ENCODE results near the gene SMC3.

Gene SMC3

DNA sequence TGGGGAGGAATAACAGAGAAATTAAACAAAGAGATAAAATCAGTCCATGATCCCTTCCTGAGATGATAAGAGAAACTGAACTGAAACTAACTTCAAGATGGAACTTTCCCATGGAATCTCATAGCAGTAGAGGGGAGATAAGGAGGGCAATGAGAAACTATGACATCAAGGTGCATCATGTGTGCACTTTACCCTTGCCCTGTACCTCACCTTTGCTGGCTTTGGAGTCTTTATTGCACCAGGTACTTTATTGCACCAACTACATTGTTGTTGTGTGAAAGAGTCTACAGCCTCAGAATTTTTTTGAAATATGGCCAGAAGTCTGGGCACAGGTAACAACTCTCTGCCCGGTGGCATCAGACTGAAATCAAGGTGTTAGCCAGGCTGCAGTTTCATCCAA is 11.2 kb upstream of the SMC3 start:
- DNase-seq (ENCODE audit: low spot score), result no peak
- in situ Hi-C loops (cut with MboI; ENCODE audit: low pct_unique_long_range_greater_than_20kb, low sequenced_read_pairs, unreplicated experiment), result loop anchor here (25.0 kb wide), 1 partner anchor 419 kb away; no protein-coding TSS in a partner anchor
- TF ChIP-seq, protein P1, sequence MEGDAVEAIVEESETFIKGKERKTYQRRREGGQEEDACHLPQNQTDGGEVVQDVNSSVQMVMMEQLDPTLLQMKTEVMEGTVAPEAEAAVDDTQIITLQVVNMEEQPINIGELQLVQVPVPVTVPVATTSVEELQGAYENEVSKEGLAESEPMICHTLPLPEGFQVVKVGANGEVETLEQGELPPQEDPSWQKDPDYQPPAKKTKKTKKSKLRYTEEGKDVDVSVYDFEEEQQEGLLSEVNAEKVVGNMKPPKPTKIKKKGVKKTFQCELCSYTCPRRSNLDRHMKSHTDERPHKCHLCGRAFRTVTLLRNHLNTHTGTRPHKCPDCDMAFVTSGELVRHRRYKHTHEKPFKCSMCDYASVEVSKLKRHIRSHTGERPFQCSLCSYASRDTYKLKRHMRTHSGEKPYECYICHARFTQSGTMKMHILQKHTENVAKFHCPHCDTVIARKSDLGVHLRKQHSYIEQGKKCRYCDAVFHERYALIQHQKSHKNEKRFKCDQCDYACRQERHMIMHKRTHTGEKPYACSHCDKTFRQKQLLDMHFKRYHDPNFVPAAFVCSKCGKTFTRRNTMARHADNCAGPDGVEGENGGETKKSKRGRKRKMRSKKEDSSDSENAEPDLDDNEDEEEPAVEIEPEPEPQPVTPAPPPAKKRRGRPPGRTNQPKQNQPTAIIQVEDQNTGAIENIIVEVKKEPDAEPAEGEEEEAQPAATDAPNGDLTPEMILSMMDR (IDR thresholded peaks at IDR 0.05; ENCODE audit: extremely low read depth, insufficient read depth, missing control alignments), result no peak

DNA sequence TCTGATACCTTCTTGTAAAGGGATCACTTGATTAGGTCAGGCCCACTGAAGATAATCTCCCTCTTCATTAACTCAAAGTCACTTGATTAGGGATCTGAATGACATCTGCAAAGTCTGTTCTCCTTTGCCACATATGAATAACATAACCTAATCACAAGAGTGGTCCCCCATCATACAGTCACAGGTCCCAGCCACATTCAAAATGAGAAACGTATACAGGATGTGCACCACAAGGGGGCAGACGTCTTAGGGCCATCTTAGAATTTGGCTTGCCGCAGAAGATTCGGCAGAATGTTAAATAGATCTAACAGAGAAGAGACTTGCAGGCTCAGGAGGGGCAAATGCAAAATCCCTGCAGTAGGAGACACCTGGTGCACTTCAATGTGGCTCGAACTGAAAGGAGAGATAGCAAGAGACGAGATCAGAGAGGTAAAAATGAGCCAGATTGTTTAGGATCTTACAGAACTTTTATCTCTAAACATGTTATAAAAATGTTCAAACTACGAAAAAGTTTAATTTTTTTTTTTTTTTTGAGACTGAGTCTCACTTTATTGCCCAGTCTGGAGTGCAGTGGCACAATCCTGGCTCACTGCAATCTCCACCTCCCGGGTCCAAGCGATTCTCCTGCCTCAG is 10.4 kb upstream of the SMC3 start:
- DNase-seq (ENCODE audit: low spot score), result peak; percentile 52
- TF ChIP-seq, protein P1 (IDR thresholded peaks at IDR 0.05; ENCODE audit: extremely low read depth, insufficient read depth, missing control alignments), result peak; percentile 78
- in situ Hi-C loops (cut with MboI; ENCODE audit: low pct_unique_long_range_greater_than_20kb, low sequenced_read_pairs, unreplicated experiment), result loop anchor here (25.0 kb wide), 1 partner anchor 420 kb away; no protein-coding TSS in a partner anchor

DNA sequence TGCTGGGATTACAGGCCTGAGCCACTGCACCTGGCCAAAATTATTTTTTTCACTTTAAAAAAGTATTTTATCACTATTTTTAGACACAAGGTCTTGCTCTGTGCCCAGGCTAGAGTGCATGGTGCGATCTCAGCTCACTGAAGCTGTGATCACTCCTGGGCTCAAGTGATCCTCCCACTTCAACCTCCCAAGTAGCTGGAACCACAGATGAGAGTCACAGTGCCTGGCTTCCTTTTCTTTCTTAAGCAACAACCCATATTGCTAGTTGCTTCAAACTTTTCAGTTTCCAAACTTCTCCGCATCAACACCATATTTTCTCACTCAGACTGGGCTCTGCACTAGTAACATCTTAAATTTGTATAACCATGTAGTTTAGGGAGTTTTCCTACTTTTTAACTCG is 9.5 kb upstream of the SMC3 start:
- DNase-seq (ENCODE audit: low spot score), result no peak
- TF ChIP-seq, protein P1 (IDR thresholded peaks at IDR 0.05; ENCODE audit: extremely low read depth, insufficient read depth, missing control alignments), result no peak
- in situ Hi-C loops (cut with MboI; ENCODE audit: low pct_unique_long_range_greater_than_20kb, low sequenced_read_pairs, unreplicated experiment), result loop anchor here (25.0 kb wide), 1 partner anchor 421 kb away; no protein-coding TSS in a partner anchor

DNA sequence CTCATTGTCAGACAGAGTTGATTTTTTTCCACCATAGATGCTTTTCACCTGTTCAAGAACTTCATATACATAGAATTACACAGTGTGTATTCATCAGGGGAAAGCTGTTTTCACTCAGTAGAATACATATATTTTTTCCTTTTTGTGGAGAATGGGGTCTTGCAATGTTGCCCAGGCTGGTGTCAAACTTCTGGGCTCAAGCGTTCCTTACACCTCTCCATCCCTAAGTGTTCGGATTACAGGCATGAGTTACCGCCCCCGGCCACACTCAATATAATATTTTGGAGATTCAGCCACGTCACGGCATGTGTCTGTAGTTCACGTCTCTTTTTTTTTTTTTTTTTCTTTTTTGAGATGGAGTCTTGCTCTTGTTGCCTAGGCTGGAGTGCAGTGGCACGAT is 7.5 kb upstream of the SMC3 start:
- DNase-seq (ENCODE audit: low spot score), result no peak
- in situ Hi-C loops (cut with MboI; ENCODE audit: low pct_unique_long_range_greater_than_20kb, low sequenced_read_pairs, unreplicated experiment), result loop anchor here (25.0 kb wide), 1 partner anchor 423 kb away; no protein-coding TSS in a partner anchor
- TF ChIP-seq, protein P1 (IDR thresholded peaks at IDR 0.05; ENCODE audit: extremely low read depth, insufficient read depth, missing control alignments), result no peak

DNA sequence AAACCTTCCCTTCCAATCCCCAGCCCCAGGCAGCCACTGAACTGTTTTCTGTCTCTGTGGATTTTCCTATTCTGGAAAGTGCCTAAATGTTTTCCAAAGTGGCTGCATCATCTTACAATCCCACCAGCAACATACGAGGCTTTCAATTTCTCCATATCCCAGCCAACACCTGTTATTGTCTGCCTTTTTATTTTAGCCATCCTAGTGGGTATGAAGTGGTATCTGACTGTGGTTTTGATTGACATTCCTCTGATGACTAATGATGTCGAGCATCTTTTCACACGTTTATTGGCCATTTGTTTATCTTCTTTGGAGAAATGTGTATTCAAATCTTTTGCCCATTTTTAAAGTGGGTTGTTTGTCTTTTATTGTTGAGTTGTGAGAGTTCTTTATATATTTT is 6.2 kb upstream of the SMC3 start:
- DNase-seq (ENCODE audit: low spot score), result no peak
- in situ Hi-C loops (cut with MboI; ENCODE audit: low pct_unique_long_range_greater_than_20kb, low sequenced_read_pairs, unreplicated experiment), result loop anchor here (25.0 kb wide), 1 partner anchor 424 kb away; no protein-coding TSS in a partner anchor
- TF ChIP-seq, protein P1 (IDR thresholded peaks at IDR 0.05; ENCODE audit: extremely low read depth, insufficient read depth, missing control alignments), result no peak

DNA sequence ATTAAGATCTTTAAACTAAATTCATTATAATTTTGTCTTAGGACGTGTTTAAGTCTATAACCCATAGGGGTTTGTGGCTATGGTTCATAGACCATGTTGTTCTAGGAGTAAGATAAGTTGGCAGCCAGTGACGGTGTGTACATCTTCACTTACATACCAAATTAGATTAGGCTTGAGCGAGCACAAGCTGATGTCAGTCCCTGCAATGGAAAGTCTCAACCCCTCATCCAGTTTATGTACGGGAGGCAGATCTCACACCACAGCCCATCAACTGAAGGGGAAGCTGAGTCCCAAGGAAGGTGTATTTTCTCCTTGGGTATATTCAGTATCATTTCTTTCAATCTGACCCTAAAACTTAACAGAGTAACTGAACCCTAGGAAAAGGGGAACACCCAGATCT is 5.1 kb upstream of the SMC3 start:
- no peak for DNase-seq (ENCODE audit: low spot score)
- TF ChIP-seq, protein P1 (IDR thresholded peaks at IDR 0.05; ENCODE audit: extremely low read depth, insufficient read depth, missing control alignments), result no peak
- in situ Hi-C loops (cut with MboI; ENCODE audit: low pct_unique_long_range_greater_than_20kb, low sequenced_read_pairs, unreplicated experiment), result loop anchor here (25.0 kb wide), 1 partner anchor 425 kb away; no protein-coding TSS in a partner anchor
